Measurements from ENCODE around the gene FOXA2.

DNA sequence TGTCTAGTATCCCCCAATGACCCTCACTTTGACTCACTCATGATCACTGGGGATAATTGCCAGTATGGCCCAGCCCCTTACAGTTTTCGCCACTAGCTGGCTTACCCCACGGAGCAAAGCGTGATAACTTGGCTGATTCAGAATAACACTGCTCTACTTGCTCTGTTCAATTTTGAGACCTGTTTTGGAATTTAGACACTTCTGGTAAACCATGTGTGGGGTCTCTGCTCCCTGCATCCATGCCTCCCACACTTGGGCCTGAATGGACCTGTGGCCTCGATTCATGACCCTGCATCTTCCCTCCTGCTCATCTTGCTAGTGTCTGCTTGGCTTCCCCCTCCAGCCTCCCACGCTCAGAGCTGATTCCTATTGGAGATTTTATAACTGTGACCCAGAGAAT, 48.9 kb downstream of the FOXA2 start:
- TF ChIP-seq, protein P1, sequence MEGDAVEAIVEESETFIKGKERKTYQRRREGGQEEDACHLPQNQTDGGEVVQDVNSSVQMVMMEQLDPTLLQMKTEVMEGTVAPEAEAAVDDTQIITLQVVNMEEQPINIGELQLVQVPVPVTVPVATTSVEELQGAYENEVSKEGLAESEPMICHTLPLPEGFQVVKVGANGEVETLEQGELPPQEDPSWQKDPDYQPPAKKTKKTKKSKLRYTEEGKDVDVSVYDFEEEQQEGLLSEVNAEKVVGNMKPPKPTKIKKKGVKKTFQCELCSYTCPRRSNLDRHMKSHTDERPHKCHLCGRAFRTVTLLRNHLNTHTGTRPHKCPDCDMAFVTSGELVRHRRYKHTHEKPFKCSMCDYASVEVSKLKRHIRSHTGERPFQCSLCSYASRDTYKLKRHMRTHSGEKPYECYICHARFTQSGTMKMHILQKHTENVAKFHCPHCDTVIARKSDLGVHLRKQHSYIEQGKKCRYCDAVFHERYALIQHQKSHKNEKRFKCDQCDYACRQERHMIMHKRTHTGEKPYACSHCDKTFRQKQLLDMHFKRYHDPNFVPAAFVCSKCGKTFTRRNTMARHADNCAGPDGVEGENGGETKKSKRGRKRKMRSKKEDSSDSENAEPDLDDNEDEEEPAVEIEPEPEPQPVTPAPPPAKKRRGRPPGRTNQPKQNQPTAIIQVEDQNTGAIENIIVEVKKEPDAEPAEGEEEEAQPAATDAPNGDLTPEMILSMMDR (IDR thresholded peaks at IDR 0.05 in 8 of 11, conservative IDR thresholded peaks at IDR 0.05 in 3 of 11), result no peak
- TF ChIP-seq POLR2A (IDR thresholded peaks at IDR 0.05), result no peak
- no peak for TF ChIP-seq POLR2AphosphoS5 (IDR thresholded peaks at IDR 0.05)

All from spleen (tissue), 7 donors.